Measurements from ENCODE around the gene DPEP3.

The DPEP3 gene

GRCh38 chr16:67934306-67935100, 45.8 kb downstream of the DPEP3 start:
- H3K4me3 ChIP-seq (ENCODE audit: low read length): peak overlapping the region; percentile 96
- DNase-seq (ENCODE audit: low read depth): no peak
- no peak for TF ChIP-seq CTCF (IDR thresholded peaks at IDR 0.05; ENCODE audit: insufficient read depth, low read depth, low read length, missing control alignments)

- TF ChIP-seq CTCF (IDR thresholded peaks at IDR 0.05; ENCODE audit: insufficient read depth, low read depth, low read length, missing control alignments): no peak
- no peak overlapping the region for H3K4me3 ChIP-seq (ENCODE audit: low read length)
- no peak for DNase-seq (ENCODE audit: low read depth)
Measured at GRCh38 chr16:67933805-67934204, 46.5 kb downstream of the DPEP3 start.

DNA sequence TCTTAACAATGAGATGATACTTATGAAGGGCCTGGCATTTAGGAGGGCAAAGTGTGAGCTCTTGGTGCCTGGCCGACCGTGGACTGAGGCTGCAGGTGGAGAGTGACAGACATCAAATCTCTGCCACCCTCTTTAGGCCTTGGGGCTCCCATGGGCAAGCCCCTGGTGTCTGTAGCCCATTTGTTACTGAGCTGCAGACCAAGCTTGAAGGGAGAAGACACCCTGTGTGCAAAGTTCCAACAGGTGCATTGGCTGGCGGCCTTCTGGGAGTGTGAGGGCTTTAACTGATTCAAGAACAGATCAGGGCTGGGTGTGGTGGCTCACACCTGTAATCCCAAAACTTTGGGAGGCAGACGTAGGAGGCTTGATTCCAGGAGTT, 47.8 kb downstream of the DPEP3 start:
- TF ChIP-seq CTCF (IDR thresholded peaks at IDR 0.05; ENCODE audit: insufficient read depth, low read depth, low read length, missing control alignments): no peak
- no peak overlapping the region for H3K4me3 ChIP-seq (ENCODE audit: low read length)
- no peak for DNase-seq (ENCODE audit: low read depth)

DNA sequence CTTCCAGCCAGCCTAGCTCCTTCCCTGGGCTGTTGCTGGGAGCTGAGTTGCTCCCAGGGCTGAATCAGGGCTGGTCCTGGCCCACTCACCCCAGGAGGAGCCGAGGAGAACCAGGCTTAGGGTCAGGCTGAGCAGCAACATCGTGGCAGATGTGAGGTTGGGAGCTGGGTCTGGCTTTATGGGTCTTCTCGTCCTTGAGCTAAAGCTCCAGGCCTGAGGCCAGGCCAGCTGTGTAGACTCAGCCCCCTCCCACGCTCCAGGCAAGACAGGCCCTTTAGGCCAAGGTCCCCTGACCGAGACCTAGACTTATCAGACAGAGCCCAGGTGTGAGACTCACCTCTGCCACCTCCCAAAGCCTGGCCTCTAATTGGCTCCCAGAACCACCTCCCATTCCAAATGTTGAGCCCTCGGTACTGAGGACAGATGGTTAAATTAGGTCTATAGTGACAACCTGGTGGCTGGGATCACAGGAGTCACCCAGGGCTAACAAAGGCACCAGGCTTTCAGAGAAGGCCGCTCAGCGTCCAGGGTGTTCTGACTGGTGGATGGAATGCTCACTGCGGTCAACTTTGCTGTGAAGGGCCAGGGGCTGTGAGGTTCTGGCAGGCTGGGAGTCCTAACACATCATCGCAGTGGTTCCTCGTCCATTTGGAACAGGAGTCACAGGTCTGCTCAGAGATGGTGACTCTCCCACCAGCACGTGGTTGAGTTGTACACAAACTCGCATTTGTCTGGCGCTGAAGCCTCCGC, 48.4 kb downstream of the DPEP3 start, which contains the start of gene CTRL:
Gene CTRL (minus strand): TSS at position 151 of the 750 bp plus-strand sequence. CDS start 10 bp downstream, at position 141.
- no peak for DNase-seq (ENCODE audit: low read depth)
- TF ChIP-seq CTCF (IDR thresholded peaks at IDR 0.05; ENCODE audit: insufficient read depth, low read depth, low read length, missing control alignments): peak; percentile 19
- H3K4me3 ChIP-seq (ENCODE audit: low read length): no peak within 1 kb of the TSS

GRCh38 chr16:67930678-67931211, 49.6 kb downstream of the DPEP3 start:
- TF ChIP-seq CTCF (IDR thresholded peaks at IDR 0.05; ENCODE audit: insufficient read depth, low read depth, low read length, missing control alignments): no peak
- H3K4me3 ChIP-seq (ENCODE audit: low read length): no peak overlapping the region
- no peak for DNase-seq (ENCODE audit: low read depth)

- TF ChIP-seq CTCF (IDR thresholded peaks at IDR 0.05; ENCODE audit: insufficient read depth, low read depth, low read length, missing control alignments): no peak
- no peak for DNase-seq (ENCODE audit: low read depth)
- no peak overlapping the region for H3K4me3 ChIP-seq (ENCODE audit: low read length)
Measured at GRCh38 chr16:67930191-67930590, 50.1 kb downstream of the DPEP3 start.

Data from epithelial cell of esophagus (primary cell).